H1 (cell line): ENCODE results near the gene SSMEM1. TPM values are rescaled to one million over a fixed set of nuclear protein-coding genes. Genes with fewer than 3 reads are reported as not detected.

ENCODE experiments used
- CEBPB ChIP-seq: IDR thresholded peaks from 2 replicates; pipeline ENCODE4 v1.6.1; 2012; ENCODE audit warnings: low read depth, low read length
- CHD2 ChIP-seq: IDR thresholded peaks from 2 replicates; pipeline ENCODE4 v1.6.1; 2012; ENCODE audit warnings: low read length, improper control_type of control experiment
- CHD7 ChIP-seq: fragments of 300-600 bp; sonication (generic); IDR thresholded peaks from 2 replicates; pipeline ENCODE4 v1.7.1; 2012; ENCODE audit warnings: low read length, moderate library complexity, mild to moderate bottlenecking, inconsistent platforms; ENCODE audit not compliant: insufficient replicate concordance
- GABPA ChIP-seq: IDR thresholded peaks from 2 replicates; pipeline ENCODE4 v1.6.1; 2011; ENCODE audit warnings: mild to moderate bottlenecking, low read length, moderate library complexity, borderline replicate concordance; ENCODE audit not compliant: insufficient read depth
- HDAC2 ChIP-seq, 2 experiments: fragments of 300-600 bp in 1 of 2; sonication (generic) in 1 of 2; IDR thresholded peaks; 2 replicates each; pipeline ENCODE4 v1.6.1; 2011 to 2012; ENCODE audit warnings: low read depth in 2 of 2, low read length in 2 of 2, mild to moderate bottlenecking in 2 of 2, moderate library complexity in 2 of 2, borderline replicate concordance in 1 of 2, inconsistent platforms in 1 of 2
- POU5F1 ChIP-seq: IDR thresholded peaks from 2 replicates; pipeline ENCODE4 v1.6.1; 2011; ENCODE audit warnings: low read depth, mild to moderate bottlenecking, low read length, moderate library complexity
- polyA plus RNA-seq, 7 experiments: library from polyadenylated mRNA; depleted of rRNA in 3 of 7; stranded (reverse) in 5 of 7; unstranded in 2 of 7; fragments of >200 nt in 5 of 7; fragments of 200-250 nt in 2 of 7; gene quantifications; 1 replicate in 5 of 7; 2 replicates in 1 of 7; 4 replicates in 1 of 7; pipeline versions ENCODE4 v1.2.1 to v1.2.3, GENCODE V29; 2011 to 2013; ENCODE audit warnings: missing spikeins in 2 of 7, mixed read lengths in 2 of 7
- total RNA-seq: library from RNA; stranded (reverse); fragmentation: NEBNext Ultra II Directional; extraction: Animal tissue kit (Norgen Biotek cat#: 25700); gene quantifications from 2 replicates; pipeline ENCODE4 v1.2.1, GENCODE V29; 2021

The SSMEM1 gene
- total and polyA plus RNA-seq, 2 of the 8 experiments (the other 6 are each of a cell fraction or from before 2014, with no cell fraction given), result not detected

DNA sequence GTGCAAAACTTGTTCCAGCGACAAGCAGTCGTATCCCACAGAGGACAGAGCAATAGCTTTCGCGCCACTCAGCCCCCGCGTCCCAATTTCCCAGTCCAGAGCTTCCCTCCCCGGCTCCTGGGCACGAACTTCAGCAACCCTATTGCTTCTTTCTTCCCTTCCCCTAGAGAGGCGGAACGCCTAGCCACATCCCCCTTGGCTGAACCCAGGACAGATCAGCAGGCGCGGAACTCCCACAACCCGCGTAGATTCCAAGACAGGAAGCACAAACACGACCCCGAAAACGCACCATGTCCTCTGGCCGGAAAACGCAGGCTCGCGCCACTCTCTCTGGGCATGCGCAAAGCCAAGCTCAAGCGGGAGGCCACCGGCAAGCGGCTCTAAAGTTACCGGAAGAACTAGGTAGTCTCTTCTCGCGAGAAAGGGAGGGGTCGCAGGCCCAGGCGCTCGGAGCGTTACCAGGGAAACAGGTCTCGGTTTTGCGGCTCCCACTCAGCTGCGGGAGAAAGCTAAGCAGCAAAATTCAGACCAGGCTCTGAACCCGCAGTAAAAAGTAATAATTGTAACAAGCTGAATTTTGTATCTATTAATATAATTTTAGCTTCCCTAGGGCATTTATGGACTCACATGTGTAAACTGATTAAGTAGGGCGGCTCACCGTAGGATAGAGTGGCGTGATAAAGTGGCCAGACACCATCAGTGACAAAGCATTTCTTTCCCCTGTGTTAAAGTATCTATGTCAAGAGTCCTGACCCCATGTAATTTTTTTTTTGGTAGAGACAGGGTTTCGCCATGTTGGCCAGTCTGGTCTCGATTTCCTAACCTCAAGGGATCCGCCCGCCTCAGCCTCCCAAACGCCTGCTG, 2.3 kb upstream of the SSMEM1 start, which contains the start of gene TMEM209 (continued):
- TF ChIP-seq HDAC2 (IDR thresholded peaks at IDR 0.05; ENCODE audit: borderline replicate concordance in 1 of 2, low read depth in 2 of 2, low read length in 2 of 2) (peak in 1 of 2 experiments; percentile 38; a peak in 1 of 4 replicates), CHD2 (peak; percentile 100), POU5F1 (no peak), CEBPB (no peak), GABPA (peak; percentile 53; the same call in 1 of the 2 replicates), CHD7 (no peak)
